A549 (cell line): ENCODE results near the gene UBTD2.

Source experiments
- EHMT2 ChIP-seq: fragments of 200-600 bp; sonication (generic); IDR thresholded peaks from 2 replicates; pipeline ENCODE4 v1.6.1; 2016; ENCODE audit warnings: antibody characterized with exemption, low read depth, mild to moderate bottlenecking, moderate library complexity
- TF ChIP-seq, protein P1 (sequence below): IDR thresholded peaks from 2 replicates; pipeline ENCODE4 v1.6.1; 2012
- TF ChIP-seq, protein P2 (sequence below): fragments of >200 bp; sonication (Bioruptor Twin); formaldehyde crosslinking; IDR thresholded peaks from 3 replicates; pipeline ENCODE4 v1.5.1; 2016

DNA sequence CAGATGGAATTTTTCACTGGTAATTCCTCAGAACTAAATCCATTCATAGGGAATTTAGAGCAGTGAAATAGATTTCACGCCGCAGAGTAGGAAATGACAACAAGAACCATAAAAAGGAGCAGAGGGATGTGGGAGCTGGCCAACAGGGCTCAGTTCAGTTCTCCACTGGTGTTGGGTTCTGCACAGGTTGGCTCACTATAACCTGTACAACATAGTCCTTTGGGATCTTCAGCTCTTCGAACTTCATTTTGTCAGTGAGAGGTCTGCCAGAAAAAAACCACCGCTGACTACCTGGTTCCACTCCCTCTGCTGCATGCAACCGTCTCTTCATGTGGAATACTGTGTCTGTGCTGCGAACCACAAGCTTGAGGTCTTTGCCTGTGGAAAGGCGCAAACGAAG lies 71.9 kb downstream of the UBTD2 start:
- TF ChIP-seq, protein P1, sequence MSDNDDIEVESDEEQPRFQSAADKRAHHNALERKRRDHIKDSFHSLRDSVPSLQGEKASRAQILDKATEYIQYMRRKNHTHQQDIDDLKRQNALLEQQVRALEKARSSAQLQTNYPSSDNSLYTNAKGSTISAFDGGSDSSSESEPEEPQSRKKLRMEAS, result no peak
- no peak for TF ChIP-seq EHMT2
- TF ChIP-seq, protein P2, sequence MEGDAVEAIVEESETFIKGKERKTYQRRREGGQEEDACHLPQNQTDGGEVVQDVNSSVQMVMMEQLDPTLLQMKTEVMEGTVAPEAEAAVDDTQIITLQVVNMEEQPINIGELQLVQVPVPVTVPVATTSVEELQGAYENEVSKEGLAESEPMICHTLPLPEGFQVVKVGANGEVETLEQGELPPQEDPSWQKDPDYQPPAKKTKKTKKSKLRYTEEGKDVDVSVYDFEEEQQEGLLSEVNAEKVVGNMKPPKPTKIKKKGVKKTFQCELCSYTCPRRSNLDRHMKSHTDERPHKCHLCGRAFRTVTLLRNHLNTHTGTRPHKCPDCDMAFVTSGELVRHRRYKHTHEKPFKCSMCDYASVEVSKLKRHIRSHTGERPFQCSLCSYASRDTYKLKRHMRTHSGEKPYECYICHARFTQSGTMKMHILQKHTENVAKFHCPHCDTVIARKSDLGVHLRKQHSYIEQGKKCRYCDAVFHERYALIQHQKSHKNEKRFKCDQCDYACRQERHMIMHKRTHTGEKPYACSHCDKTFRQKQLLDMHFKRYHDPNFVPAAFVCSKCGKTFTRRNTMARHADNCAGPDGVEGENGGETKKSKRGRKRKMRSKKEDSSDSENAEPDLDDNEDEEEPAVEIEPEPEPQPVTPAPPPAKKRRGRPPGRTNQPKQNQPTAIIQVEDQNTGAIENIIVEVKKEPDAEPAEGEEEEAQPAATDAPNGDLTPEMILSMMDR, result no peak
